Measurements from ENCODE around the gene SYTL4.
"Not testable (repeated sequence)": the region's sequence is repeated elsewhere in the genome, so short reads cannot be mapped to it uniquely, and the experiment has no call there.

Gene SYTL4

DNA sequence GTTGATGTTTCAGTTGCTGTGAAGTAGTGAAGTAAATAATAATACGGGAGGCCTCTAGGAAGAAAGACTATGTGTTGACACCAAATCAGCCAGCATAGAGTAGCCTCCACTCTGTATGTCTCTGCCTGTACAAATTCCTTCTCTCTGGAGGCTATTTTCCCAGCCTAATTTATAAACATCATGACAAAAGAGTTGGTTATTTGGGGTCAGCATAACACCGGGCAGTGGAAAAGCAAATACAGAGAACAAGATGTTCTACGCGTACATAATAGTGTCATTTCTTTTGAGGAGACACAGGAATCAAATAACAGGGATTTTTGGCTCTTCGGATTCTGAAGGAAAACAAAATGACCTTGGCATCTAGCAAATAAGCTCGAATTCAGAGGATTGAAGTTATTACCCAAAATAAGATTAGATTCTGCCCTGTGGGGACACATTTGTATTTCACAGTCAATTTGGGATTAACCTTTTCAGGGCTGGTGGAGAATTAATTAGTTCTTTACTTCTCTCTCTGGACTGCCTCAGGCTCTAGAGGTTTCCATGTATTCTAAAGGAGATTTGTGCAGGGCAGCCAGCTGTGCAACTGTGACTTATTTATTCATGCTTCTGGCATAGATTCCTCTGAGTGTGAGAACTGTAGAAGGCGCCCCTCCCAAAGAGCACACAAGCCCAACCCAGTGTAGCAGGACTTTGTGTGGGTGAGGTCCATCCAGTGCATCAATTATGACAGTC is 14.1 kb upstream of the SYTL4 start:
- TF ChIP-seq, protein P1, sequence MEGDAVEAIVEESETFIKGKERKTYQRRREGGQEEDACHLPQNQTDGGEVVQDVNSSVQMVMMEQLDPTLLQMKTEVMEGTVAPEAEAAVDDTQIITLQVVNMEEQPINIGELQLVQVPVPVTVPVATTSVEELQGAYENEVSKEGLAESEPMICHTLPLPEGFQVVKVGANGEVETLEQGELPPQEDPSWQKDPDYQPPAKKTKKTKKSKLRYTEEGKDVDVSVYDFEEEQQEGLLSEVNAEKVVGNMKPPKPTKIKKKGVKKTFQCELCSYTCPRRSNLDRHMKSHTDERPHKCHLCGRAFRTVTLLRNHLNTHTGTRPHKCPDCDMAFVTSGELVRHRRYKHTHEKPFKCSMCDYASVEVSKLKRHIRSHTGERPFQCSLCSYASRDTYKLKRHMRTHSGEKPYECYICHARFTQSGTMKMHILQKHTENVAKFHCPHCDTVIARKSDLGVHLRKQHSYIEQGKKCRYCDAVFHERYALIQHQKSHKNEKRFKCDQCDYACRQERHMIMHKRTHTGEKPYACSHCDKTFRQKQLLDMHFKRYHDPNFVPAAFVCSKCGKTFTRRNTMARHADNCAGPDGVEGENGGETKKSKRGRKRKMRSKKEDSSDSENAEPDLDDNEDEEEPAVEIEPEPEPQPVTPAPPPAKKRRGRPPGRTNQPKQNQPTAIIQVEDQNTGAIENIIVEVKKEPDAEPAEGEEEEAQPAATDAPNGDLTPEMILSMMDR (IDR thresholded peaks at IDR 0.05; ENCODE audit: insufficient read depth, missing control alignments): no peak
- DNase-seq (ENCODE audit: insufficient read length, low spot score) (no peak), FAIRE-seq (no peak)

DNA sequence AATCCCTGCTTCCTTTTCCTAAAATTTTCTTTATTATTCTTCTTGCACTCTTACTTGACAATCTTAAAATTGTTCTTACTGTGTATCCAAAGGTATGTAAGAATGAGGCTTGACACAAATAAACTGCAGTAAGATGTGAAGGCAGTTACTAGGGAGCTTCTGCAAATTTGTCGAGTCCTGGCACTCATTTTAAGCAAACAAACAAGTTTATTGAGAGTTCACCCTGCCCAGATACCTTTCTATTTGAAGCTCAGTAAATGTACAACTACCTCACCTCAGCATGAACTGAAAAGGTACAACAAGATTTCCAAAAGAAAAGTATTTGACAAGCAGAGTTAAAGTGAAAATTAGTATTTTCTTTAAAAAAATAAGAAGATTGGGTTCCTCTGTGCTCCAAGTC is 13.3 kb upstream of the SYTL4 start:
- DNase-seq (ENCODE audit: insufficient read length, low spot score) (no peak), FAIRE-seq (no peak)
- TF ChIP-seq, protein P1 (IDR thresholded peaks at IDR 0.05; ENCODE audit: insufficient read depth, missing control alignments): no peak

DNA sequence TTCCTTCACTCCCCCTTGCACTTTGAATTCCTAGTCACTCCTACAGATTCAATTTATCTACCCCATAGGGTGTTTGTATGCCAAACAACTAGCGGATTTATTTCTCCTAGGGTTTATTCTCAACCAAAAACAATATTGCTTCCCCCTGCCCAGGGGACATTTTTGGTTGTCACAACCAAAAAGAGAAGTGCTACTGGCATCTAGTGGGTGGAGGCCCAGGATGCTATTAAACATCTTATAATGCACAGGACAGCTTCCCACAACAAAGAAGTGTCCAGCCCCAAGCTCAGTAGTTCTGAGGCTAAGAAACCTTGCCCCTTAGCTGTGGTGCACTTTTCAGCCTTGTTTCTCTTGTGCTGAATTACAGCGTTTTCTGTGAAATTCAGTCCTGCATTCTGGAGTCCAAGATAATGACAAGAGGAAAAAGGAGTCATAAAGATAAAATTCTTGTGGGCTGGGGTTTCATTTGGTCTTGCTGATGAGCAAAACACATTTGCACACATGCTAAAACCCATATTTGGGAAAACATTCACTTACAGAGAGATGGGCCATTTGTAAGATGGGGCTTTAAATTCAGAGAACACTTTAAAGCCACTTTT is 11.2 kb upstream of the SYTL4 start:
- TF ChIP-seq, protein P1 (IDR thresholded peaks at IDR 0.05; ENCODE audit: insufficient read depth, missing control alignments): no peak
- FAIRE-seq (no peak), DNase-seq (ENCODE audit: insufficient read length, low spot score) (no peak)

DNA sequence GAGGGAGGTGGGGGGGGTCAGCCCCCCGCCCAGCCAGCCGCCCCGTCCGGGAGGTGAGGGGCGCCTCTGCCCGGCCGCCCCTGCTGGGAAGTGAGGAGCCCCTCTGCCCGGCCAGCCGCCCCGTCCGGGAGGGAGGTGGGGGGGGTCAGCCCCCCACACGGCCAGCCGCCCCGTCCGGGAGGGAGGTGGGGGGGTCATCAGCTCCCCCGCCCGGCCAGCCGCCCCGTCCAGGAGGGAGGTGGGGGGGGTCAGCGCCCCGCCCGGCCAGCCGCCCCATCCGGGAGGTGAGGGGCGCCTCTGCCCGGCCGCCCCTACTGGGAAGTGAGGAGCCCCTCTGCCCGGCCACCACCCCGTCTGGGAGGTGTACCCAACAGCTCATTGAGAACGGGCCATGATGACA is 7.9 kb downstream of the SYTL4 start:
- not testable (repeated sequence) for FAIRE-seq; DNase-seq (ENCODE audit: insufficient read length, low spot score)

DNA sequence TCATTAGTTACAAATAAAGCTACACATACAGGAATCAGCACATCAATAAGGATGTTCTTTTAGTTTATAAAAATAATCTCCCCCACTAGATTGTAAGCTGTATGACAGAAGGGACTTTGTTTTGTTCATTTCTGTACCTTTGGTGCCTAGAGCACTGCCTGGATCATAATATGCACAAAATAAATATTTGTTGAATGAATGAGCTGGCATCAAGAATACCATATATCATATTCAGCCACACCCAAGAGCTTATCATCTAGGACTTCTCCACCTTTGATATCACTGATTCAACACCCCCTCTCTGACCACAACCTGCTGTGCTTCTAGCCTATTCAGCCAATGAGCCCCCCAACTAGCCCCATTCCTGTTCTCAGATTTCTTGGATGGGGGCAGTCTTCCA is 10.6 kb downstream of the SYTL4 start:
- TF ChIP-seq, protein P1 (IDR thresholded peaks at IDR 0.05; ENCODE audit: insufficient read depth, missing control alignments): no peak
- DNase-seq (ENCODE audit: insufficient read length, low spot score) (no peak), FAIRE-seq (no peak)

DNA sequence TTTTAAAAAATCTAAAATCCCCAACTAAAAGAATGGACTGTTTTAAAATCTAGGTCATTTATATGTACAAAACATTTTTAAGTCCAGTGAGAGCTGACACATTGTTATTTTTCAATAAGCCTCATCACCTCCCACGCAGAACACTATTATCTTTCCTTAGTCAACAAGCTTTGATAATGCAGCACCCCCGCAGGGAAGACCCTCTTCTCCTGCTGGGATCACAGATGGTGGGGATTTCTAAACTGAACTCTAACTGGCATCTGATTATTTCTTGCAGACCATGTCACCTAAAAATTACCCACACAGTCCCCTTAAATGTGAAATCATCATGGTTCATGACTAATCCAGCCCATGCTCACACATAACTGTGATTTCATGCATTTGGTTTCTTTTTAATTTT is 11.6 kb downstream of the SYTL4 start:
- FAIRE-seq (no peak), DNase-seq (ENCODE audit: insufficient read length, low spot score) (no peak)
- TF ChIP-seq, protein P1 (IDR thresholded peaks at IDR 0.05; ENCODE audit: insufficient read depth, missing control alignments): no peak

DNA sequence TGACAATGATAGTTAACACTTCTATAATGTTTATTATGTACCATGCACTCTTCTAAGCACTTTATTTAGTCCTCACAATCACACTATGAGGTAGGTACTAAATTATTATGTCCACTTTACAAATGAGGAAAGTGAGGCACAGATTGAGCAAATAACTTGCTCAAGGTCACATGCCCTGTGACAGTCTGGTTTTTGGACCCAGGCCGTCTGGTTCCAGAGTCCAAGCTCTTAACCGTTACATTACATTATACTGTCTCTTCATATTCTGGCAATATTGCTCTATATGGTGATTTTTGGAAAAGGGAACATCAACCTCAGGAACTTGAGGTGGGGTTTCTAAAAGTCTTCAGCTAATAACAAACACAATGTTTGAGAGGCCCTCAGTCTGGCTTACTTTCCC is 12.8 kb downstream of the SYTL4 start:
- DNase-seq (ENCODE audit: insufficient read length, low spot score) (no peak), FAIRE-seq (no peak)
- TF ChIP-seq, protein P1 (IDR thresholded peaks at IDR 0.05; ENCODE audit: insufficient read depth, missing control alignments): no peak

Data from D721Med (cell line).